CD4-positive, alpha-beta T cell treated with Interferon gamma for 1 hour (primary cell): ENCODE measurements around the gene ASB16.

ENCODE experiments used
- DNase-seq: peaks from one replicate; pipeline ENCODE4 v3.0.0-alpha.2; 2020

Gene ASB16

DNA sequence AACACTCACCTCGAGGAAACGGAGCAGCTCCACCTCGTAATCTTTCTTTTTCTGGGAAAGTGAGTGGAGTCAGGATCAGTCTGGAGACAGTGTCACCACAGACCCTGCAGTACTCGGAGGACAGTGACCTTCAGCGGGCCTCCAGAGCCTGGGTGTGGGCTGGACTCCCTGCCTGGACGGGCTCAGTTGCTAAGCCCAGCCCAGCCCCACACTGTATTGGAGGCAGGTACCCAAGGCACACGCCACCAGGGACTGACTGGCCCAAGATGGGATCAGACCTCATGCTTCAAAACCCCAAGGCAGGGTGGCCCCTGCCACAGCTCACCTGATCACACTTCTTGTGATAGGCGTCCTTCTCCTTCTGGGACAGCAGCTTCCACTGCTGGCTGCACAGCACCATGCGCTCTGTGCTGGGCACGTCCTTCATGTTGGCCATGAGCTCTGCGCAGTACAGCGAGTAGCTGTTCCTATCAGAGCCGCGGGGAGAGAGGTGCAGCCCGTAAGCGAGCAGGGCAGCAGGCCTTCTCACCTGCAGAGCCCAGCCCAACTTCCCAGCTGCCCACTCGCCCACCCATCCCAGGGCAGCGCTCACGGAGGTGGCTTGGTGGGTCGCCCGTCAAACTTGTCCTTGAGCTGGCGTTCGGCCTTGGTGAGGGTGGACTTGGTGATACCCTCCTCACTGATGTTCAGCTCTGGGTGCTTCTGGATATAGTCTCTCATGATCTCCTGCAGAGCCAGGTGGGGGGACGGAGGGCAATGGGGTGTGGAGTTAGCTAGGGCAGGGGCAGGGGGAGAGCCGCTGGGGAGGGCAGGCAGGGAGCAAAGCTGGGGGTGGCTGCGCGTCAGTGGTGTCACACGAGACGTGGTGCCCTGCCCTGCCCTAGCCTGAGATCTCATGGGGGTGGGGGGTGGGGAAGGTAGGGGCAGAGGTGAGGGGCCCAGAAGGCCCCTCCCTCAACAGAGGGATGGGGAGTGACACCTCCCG is 41.1 kb downstream of the ASB16 start:
- DNase-seq = no peak

- DNase-seq = no peak
Measured at GRCh38 chr17:44212507-44213402, 42.3 kb downstream of the ASB16 start.

- DNase-seq = no peak
Measured at GRCh38 chr17:44213403-44214229, 43.1 kb downstream of the ASB16 start.

DNA sequence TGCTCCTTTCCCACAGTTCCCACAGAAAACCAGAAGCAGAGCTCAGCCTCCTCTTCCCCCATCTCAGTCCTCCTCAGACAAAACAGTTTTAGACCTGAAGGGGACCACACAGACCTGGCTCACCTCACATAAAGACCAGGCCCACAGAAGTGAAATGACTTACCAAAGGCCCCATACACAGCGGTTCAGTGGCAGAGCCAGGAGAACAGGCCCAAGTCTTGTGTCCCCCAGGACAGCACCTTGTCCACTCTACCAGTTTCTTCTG is 43.7 kb downstream of the ASB16 start:
- no peak for DNase-seq

GRCh38 chr17:44214896-44215295 is 44.4 kb downstream of the ASB16 start:
- DNase-seq = no peak

GRCh38 chr17:44216173-44216572 is 45.7 kb downstream of the ASB16 start:
- peak; percentile 64 for DNase-seq

- DNase-seq = no peak
Measured at GRCh38 chr17:44216694-44217093, 46.2 kb downstream of the ASB16 start.

DNA sequence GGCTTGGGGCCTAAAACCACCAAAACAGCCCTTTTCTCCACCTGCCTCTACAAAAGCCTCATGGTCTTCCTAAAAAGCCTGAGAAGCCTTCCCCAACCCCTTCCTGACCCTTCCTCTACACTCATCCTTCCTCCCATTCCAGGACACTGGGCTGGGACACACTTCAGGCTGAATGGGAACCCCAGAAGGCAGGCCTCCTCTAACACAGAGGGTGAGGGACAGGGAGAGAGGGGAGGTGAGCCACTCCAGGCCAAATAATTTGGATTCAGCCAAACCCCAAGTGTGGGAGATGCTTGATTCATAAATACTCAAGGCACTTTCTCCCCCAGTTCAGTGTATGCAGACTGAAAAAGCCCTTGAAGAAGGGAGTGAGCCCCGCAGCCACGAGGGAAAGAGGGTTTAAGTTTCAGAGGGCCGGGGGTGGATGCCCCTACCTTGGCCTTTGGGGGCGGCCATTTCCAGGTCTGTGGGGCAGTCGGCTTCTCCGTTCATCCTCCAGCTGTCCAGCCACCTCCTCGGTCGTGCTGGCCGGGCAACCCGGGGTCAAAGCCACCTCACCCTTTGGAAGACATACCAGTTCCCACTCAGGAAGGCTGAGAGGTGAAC is 47.3 kb downstream of the ASB16 start:
- DNase-seq = no peak

DNA sequence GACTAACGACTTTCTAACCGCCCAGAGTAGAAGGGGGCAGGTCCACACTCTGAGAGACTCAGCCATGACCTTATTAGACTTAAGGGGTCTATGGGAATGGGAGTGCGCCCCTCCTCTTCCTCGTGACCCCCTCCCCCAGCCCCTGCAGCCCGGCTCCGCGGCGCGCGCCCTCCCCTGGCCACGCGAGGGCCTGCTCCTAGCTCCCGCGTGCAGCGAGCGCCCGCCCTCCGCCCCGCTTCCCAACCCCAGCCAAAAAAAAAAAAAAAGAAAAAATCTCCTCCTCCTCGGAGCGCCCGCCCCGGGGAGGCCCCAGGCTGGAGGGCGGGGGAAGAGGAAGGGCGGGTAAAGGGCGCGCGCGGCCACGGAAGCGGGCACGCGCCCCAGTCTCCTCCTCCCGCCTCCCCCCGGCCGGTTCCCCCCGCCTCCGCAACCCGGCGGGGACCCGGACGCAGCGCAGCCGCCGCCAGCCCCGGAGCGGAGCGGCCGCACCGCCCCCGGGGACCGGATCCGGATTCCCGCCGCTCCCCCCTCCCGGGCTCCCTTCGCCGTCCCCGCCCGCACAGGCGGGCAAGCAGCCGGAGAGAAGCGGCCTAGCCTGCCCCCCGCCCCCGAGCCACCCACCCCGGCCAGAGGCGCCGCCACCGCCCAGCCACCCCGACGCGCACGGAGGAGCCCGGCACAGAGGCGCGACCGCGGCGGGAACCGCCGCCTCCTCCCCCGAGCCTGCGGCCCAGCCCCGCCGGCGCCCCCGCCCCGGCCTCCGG is 48.0 kb downstream of the ASB16 start:
- peak; percentile 90 for DNase-seq

- DNase-seq = peak; percentile 71
Measured at GRCh38 chr17:44219108-44219615, 48.7 kb downstream of the ASB16 start.

- peak; percentile 82 for DNase-seq
Measured at GRCh38 chr17:44219616-44220212, 49.2 kb downstream of the ASB16 start, which contains the start of gene UBTF. Gene UBTF, minus strand, starts transcription at chr17:44219675. Its CDS starts 1,446 bp downstream, at chr17:44218229.

- DNase-seq = peak; percentile 45
Measured at GRCh38 chr17:44220213-44221083, 49.9 kb downstream of the ASB16 start.

DNA sequence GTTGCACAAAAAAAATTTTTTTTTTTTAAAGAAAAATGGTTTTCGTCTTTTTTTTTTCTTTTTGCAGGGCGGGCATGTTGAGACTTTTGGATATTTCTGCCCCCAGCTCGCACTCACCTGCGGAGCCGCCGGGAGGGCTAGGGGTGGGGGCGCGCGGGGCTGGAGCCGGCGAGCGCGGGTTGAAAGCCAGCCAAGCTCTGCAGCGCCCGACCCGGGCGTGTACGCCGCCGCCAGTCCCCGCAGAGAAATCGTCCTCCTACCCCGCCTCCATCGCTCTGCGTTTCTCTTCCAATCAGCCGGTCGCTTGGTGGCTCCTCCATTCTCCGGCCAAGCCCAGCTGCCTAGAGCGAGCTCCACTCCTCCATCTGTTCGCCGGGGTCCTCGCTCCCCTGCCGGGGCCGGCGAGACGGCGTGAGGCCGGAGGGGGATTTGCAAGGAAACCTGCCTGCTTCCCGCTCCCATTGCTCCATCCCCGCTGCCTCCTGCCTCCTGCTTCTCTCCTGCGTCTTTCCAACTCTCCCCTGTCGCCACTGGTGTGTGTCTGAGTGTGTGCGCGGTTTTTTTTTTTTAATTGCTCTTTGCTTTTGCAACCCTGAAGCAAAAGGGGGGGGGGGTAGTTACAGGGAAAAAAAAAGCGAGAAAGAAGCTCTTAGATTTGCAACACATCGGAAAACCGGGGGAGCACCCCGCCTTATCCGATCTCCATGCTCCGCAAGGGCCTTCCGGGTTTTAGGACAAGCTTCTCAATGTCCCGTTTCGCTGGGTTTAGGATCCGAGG is 50.8 kb downstream of the ASB16 start:
- peak; percentile 64 for DNase-seq

DNA sequence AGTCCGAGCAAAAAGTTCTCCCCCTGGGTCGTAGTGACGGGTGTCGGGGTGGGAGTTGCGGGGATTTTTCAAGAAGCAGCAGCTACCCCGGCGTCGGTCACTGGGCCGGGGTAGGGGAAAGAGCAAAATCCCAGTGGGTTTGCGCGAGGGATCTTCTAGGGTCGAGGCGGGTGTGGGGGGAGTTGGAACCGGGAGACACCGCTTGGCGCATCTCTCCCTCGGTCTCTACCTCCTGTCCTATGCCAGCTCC is 51.3 kb downstream of the ASB16 start:
- DNase-seq = no peak

DNA sequence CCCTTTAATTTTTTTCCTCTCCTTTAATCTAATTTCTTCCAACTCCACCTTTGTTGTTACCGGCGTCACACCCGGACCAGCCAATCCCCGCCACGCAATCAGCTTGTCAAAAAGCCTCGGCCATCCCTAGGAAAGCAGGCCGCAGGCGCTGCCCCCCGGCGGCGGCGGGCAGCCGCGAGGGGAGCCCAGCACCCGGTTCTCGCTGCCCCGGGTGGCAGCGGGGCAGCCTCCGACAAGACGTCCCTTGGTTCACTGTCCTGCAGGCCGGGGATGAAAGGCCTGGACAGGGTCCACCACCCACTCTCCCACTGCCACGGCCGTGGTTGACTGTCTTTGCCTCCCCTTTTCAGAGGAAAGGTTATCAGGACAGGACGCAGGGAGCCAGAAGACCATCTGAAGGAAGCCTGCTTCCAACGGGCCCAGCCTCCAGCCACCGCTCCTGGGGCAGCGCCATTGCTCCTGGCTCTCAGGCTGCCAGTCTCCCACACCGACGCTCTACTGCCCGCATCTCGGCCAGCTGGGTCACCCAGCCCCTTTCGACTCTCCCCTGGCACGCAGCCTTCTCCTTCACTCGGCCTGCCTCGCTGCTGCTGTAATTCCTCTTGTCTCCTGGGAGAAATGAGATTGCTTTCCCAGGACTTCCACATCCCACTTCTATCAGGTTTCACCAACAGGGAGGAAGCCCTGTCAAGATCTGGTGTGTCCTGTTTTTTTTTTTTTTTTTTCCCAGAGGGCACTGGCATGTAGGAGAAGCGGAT is 51.8 kb downstream of the ASB16 start:
- DNase-seq = peak; percentile 51

DNA sequence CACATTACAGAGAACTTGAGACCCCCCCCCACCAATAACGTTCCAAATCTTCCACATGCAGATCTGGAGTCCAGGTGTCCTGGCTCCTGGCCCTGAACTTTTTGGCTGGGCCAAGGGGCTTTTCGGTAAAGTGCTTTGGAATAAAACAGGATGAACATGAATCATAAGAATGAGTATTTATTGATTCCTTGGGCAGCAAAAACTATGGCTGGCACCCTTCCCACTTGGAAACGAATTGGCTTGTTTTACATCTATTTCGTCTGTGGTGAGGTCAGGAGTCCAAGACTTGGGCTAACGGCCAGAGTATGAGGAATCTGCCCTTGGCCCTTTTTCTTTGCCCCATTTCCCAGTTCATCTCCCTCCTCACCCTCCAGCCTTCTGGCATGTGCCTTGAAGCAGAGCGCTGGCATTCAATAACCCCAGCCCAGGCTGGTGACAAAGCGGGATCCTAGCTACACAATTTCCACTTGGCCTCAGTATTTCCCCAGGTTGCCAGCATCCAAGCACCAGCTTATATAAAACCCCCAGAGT is 53.1 kb downstream of the ASB16 start:
- no peak for DNase-seq
